BJ (cell line): ENCODE results near the gene ZSCAN30. TPM values are rescaled to one million over a fixed set of nuclear protein-coding genes. Genes with fewer than 3 reads are reported as not detected.
"Not testable (repeated sequence)": the region's sequence is repeated elsewhere in the genome, so short reads cannot be mapped to it uniquely, and the experiment has no call there.

Experiments used
- CTCF ChIA-PET: fragments of 350-600 bp; formaldehyde crosslinking; extraction: SDS; loops from one replicate; lab custom pipeline; 2021; ENCODE audit warnings: antibody characterized with exemption, inconsistent platforms; lab: Yijun Ruan, JAX
- POLR2A ChIA-PET: fragments of 300-600 bp; sonication (Branson Sonifier 250); formaldehyde crosslinking; extraction: SDS; loops from one replicate; lab custom pipeline; 2021; ENCODE audit warnings: antibody characterized with exemption; lab: Charles Lee
- DNase-seq: peaks from one replicate; pipeline ENCODE4 v3.0.0-alpha.2; 2011; ENCODE audit warnings: low read depth
- H3K27me3 ChIP-seq: 2 replicates; pipeline ENCODE4 v1.6.0; 2011; ENCODE audit warnings: low read length; ENCODE audit not compliant: control insufficient read depth, insufficient read depth
- H3K36me3 ChIP-seq: 2 replicates; pipeline ENCODE4 v1.5.1; 2011; ENCODE audit warnings: low read length; ENCODE audit not compliant: control insufficient read depth, insufficient read depth
- H3K4me3 ChIP-seq: 2 replicates; pipeline ENCODE4 v1.5.1; 2011; ENCODE audit warnings: low read depth, mild to moderate bottlenecking, control low read depth, low read length
- CTCF ChIP-seq: IDR thresholded peaks from 2 replicates; pipeline ENCODE4 v1.5.1; 2011; ENCODE audit warnings: low read depth, mild to moderate bottlenecking, control low read depth, inconsistent platforms, low read length, moderate library complexity; ENCODE audit not compliant: insufficient read depth
- polyA plus RNA-seq: library from polyadenylated mRNA; depleted of rRNA; stranded (reverse); fragments of >200 nt; gene quantifications from 2 replicates; pipeline ENCODE4 v1.2.3, GENCODE V29; 2011

ZSCAN30 gene
- polyA plus RNA-seq, 1 experiment = 7.5 TPM

- POLR2A ChIA-PET = no interaction called here
- no peak for DNase-seq
- TF ChIP-seq CTCF = no peak
- CTCF ChIA-PET = no interaction called here
- Histone ChIP-seq H3K36me3 (no peaks in the 10 kb centered on the region), H3K4me3 (no peak overlapping the region), H3K27me3 (no peaks in the 10 kb centered on the region)
Observed at GRCh38 chr18:35223797-35224196, 66.2 kb downstream of the ZSCAN30 start.

GRCh38 chr18:35220424-35220823 is 69.6 kb downstream of the ZSCAN30 start:
- Histone ChIP-seq H3K27me3 (no peaks in the 10 kb centered on the region), H3K36me3 (no peaks in the 10 kb centered on the region), H3K4me3 (no peak overlapping the region)
- ChIA-PET POLR2A (no interaction called here), CTCF (no interaction called here)
- DNase-seq = no peak
- TF ChIP-seq CTCF = no peak

GRCh38 chr18:35219331-35219730 is 70.7 kb downstream of the ZSCAN30 start:
- H3K27me3 ChIP-seq, CTCF ChIA-PET, H3K36me3 ChIP-seq, POLR2A ChIA-PET, DNase-seq, H3K4me3 ChIP-seq: not testable (repeated sequence)

GRCh38 chr18:35216611-35217010 is 73.4 kb downstream of the ZSCAN30 start:
- H3K36me3 ChIP-seq, H3K4me3 ChIP-seq, POLR2A ChIA-PET, DNase-seq, CTCF ChIA-PET, H3K27me3 ChIP-seq: not testable (repeated sequence)

GRCh38 chr18:35215026-35215425 is 75.0 kb downstream of the ZSCAN30 start:
- no peaks in the 10 kb centered on the region for H3K36me3 ChIP-seq
- H3K4me3 ChIP-seq = no peak overlapping the region
- ChIA-PET POLR2A (no interaction called here), CTCF (no interaction called here)
- TF ChIP-seq CTCF = no peak
- H3K27me3 ChIP-seq = no peaks in the 10 kb centered on the region
- no peak for DNase-seq

- POLR2A ChIA-PET, H3K4me3 ChIP-seq, H3K27me3 ChIP-seq, H3K36me3 ChIP-seq, DNase-seq, CTCF ChIA-PET: not testable (repeated sequence)
Observed at GRCh38 chr18:35205746-35206458, 84.1 kb downstream of the ZSCAN30 start.

GRCh38 chr18:35205199-35205712 is 84.8 kb downstream of the ZSCAN30 start:
- no peak for TF ChIP-seq CTCF
- Histone ChIP-seq H3K27me3 (no peaks in the 10 kb centered on the region), H3K4me3 (no peak overlapping the region), H3K36me3 (no peaks in the 10 kb centered on the region)
- CTCF ChIA-PET = no interaction called here
- POLR2A ChIA-PET = no interaction called here
- no peak for DNase-seq
